ENCODE results near the gene ZFPL1. TPM values are rescaled to one million over a fixed set of nuclear protein-coding genes. Genes with fewer than 3 reads are reported as not detected.

ZFPL1 gene
- total RNA-seq, 1 donor from 2014 or later: 61.1 TPM

- TF ChIP-seq, protein P1, sequence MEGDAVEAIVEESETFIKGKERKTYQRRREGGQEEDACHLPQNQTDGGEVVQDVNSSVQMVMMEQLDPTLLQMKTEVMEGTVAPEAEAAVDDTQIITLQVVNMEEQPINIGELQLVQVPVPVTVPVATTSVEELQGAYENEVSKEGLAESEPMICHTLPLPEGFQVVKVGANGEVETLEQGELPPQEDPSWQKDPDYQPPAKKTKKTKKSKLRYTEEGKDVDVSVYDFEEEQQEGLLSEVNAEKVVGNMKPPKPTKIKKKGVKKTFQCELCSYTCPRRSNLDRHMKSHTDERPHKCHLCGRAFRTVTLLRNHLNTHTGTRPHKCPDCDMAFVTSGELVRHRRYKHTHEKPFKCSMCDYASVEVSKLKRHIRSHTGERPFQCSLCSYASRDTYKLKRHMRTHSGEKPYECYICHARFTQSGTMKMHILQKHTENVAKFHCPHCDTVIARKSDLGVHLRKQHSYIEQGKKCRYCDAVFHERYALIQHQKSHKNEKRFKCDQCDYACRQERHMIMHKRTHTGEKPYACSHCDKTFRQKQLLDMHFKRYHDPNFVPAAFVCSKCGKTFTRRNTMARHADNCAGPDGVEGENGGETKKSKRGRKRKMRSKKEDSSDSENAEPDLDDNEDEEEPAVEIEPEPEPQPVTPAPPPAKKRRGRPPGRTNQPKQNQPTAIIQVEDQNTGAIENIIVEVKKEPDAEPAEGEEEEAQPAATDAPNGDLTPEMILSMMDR (conservative IDR thresholded peaks at IDR 0.05; ENCODE audit: low read depth, low read length): no peak
- H3K4me3 ChIP-seq (ENCODE audit: low read depth, low read length): no peak overlapping the region
- no peak for DNase-seq (ENCODE audit: low read depth)
Measured at GRCh38 chr11:65053827-65054508, 30.1 kb upstream of the ZFPL1 start.

GRCh38 chr11:65055538-65055937 is 28.5 kb upstream of the ZFPL1 start:
- DNase-seq (ENCODE audit: low read depth): no peak
- TF ChIP-seq, protein P1 (conservative IDR thresholded peaks at IDR 0.05; ENCODE audit: low read depth, low read length): no peak
- H3K4me3 ChIP-seq (ENCODE audit: low read depth, low read length): no peak overlapping the region

DNA sequence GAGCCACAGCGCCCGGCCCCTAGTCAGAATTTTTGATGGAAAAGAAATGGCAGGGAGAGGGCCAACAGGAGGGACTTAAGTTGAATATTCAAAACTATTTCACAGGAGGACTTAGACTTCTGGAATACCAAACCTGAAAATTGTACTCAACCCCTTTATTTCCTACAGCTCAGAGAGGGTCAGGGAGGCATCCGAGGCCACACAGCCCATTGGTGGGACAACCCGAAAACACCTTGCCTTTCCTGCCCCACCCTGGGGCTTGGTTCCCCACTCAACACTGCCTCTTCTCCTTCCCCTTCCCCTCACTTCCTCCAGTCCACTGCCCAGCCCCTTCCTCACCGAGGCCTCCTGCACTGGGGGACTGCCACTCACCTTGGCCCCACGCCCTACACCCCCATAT is 27.0 kb upstream of the ZFPL1 start:
- H3K4me3 ChIP-seq (ENCODE audit: low read depth, low read length): no peak overlapping the region
- TF ChIP-seq, protein P1 (conservative IDR thresholded peaks at IDR 0.05; ENCODE audit: low read depth, low read length): no peak
- no peak for DNase-seq (ENCODE audit: low read depth)

- TF ChIP-seq, protein P1 (conservative IDR thresholded peaks at IDR 0.05; ENCODE audit: low read depth, low read length): no peak
- no peak overlapping the region for H3K4me3 ChIP-seq (ENCODE audit: low read depth, low read length)
- no peak for DNase-seq (ENCODE audit: low read depth)
Measured at GRCh38 chr11:65057526-65057925, 26.5 kb upstream of the ZFPL1 start.

DNA sequence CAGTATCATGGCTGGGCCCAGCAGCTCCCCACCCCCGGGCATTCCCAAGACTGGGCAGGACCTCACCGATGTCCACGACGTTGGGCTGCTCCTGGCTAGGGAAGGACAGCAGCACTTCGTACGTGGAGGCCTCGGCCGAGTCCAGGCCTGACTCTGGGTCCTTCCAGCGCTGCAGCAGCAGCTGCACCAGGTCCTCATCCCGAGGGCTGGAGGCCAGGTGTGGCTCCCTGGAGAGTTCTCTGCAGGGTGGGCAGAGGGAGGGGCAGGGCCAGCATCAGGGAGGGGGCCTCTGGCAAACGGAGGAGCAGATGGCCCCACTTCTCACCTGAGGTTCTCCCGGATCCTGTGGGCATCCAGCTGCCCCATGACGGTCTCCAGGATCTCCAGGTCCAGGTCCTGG is 26.0 kb upstream of the ZFPL1 start:
- TF ChIP-seq, protein P1 (conservative IDR thresholded peaks at IDR 0.05; ENCODE audit: low read depth, low read length): no peak
- DNase-seq (ENCODE audit: low read depth): no peak
- no peak overlapping the region for H3K4me3 ChIP-seq (ENCODE audit: low read depth, low read length)

GRCh38 chr11:65058419-65059054 is 25.5 kb upstream of the ZFPL1 start, which contains the start of gene NAALADL1:
NAALADL1 (minus strand) TSS chr11:65058553; CDS start chr11:65058521, 32 bp downstream.
- H3K4me3 ChIP-seq (ENCODE audit: low read depth, low read length): no peak within 1 kb of the TSS
- DNase-seq (ENCODE audit: low read depth): no peak
- TF ChIP-seq, protein P1 (conservative IDR thresholded peaks at IDR 0.05; ENCODE audit: low read depth, low read length): no peak
